HEK293T (cell line): Measurements from ENCODE around the gene ZNF697.

ENCODE experiments used
- CTCF ChIA-PET: fragments of 350-600 bp; formaldehyde crosslinking; extraction: SDS; loops from one replicate; lab custom pipeline; 2021; ENCODE audit warnings: antibody characterized with exemption, inconsistent platforms; lab: Yijun Ruan, JAX
- POLR2A ChIA-PET: fragments of 350-600 bp; formaldehyde crosslinking; extraction: SDS; loops from one replicate; lab custom pipeline; 2020; ENCODE audit warnings: antibody characterized with exemption, inconsistent platforms; lab: Yijun Ruan, JAX
- DNase-seq: peaks from one replicate; pipeline ENCODE4 v3.0.0; 2012; ENCODE audit warnings: mixed read lengths; ENCODE audit errors: extremely low spot score
- ARNT ChIP-seq: fragments of 450-650 bp; IDR thresholded peaks from 2 replicates; pipeline ENCODE4 v1.6.1; 2017; ENCODE audit warnings: mild to moderate bottlenecking
- BHLHE40 ChIP-seq: fragments of 450-650 bp; IDR thresholded peaks from 2 replicates; pipeline ENCODE4 v1.6.1; 2016; ENCODE audit warnings: mild to moderate bottlenecking, moderate library complexity, borderline replicate concordance
- CTBP1 ChIP-seq: fragments of 450-650 bp; IDR thresholded peaks from 2 replicates; pipeline ENCODE4 v1.6.1; 2016; ENCODE audit warnings: borderline replicate concordance
- ELF4 ChIP-seq: fragments of 450-650 bp; IDR thresholded peaks from 2 replicates; pipeline ENCODE4 v1.6.1; 2017; ENCODE audit warnings: antibody characterized with exemption
- FOXA1 ChIP-seq: fragments of 450-650 bp; IDR thresholded peaks from 2 replicates; pipeline ENCODE4 v1.6.1; 2016; ENCODE audit warnings: mild to moderate bottlenecking
- FOXK2 ChIP-seq: fragments of 450-650 bp; IDR thresholded peaks from 2 replicates; pipeline ENCODE4 v1.6.1; 2016; ENCODE audit warnings: mild to moderate bottlenecking
- FOXM1 ChIP-seq: fragments of 450-650 bp; IDR thresholded peaks from 2 replicates; pipeline ENCODE4 v1.6.1; 2017; ENCODE audit warnings: mild to moderate bottlenecking, borderline replicate concordance
- HDGF ChIP-seq: fragments of 450-650 bp; IDR thresholded peaks from 2 replicates; pipeline ENCODE4 v1.6.1; 2017; ENCODE audit warnings: antibody characterized with exemption, borderline replicate concordance
- L3MBTL2 ChIP-seq: fragments of 450-650 bp; conservative IDR thresholded peaks from 2 replicates; pipeline ENCODE4 v1.6.1; 2016; ENCODE audit warnings: mild to moderate bottlenecking
- LEF1 ChIP-seq: fragments of 450-650 bp; IDR thresholded peaks from 2 replicates; pipeline ENCODE4 v1.6.1; 2017; ENCODE audit warnings: mild to moderate bottlenecking, borderline replicate concordance
- NFRKB ChIP-seq: fragments of 450-650 bp; IDR thresholded peaks from 2 replicates; pipeline ENCODE4 v1.6.1; 2016; ENCODE audit warnings: mild to moderate bottlenecking, moderate library complexity
- SP1 ChIP-seq: fragments of 450-650 bp; IDR thresholded peaks from 2 replicates; pipeline ENCODE4 v1.6.1; 2017
- SUZ12 ChIP-seq: fragments of 450-650 bp; IDR thresholded peaks from 2 replicates; pipeline ENCODE4 v1.6.1; 2016; ENCODE audit warnings: mild to moderate bottlenecking
- TARDBP ChIP-seq: fragments of 450-650 bp; IDR thresholded peaks from 2 replicates; pipeline ENCODE4 v1.6.1; 2016
- ZNF384 ChIP-seq: fragments of 450-650 bp; IDR thresholded peaks from 2 replicates; pipeline ENCODE4 v1.6.1; 2016
- TF ChIP-seq, protein P1 (sequence below): fragments of 450-650 bp; IDR thresholded peaks from 2 replicates; pipeline ENCODE4 v1.6.1; 2016

Gene ZNF697

DNA sequence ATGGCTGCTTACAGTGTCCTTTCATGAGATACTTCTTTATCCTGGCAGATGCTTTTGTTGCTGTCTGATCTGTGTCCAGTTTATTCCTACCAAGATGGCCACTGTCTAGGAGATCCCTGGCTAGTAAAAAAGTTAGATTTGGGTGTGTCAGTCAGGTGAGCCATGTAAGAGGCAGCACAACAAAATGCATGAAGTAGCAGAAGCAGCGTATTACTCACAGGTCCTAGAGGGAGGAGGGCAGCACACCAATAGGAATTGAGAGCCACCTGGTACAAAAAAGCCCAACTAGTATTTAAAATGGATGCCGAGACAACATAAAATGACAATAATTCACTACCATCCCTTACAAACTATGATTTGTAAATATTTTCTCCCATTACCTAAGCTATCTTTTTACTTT lies 22.8 kb upstream of the ZNF697 start:
- TF ChIP-seq, protein P1, sequence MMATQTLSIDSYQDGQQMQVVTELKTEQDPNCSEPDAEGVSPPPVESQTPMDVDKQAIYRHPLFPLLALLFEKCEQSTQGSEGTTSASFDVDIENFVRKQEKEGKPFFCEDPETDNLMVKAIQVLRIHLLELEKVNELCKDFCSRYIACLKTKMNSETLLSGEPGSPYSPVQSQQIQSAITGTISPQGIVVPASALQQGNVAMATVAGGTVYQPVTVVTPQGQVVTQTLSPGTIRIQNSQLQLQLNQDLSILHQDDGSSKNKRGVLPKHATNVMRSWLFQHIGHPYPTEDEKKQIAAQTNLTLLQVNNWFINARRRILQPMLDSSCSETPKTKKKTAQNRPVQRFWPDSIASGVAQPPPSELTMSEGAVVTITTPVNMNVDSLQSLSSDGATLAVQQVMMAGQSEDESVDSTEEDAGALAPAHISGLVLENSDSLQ = no peak
- no peak for TF ChIP-seq FOXA1
- no peak for TF ChIP-seq SP1
- no peak for TF ChIP-seq SUZ12
- no peak for TF ChIP-seq FOXM1
- TF ChIP-seq BHLHE40 = no peak
- TF ChIP-seq L3MBTL2 = no peak
- TF ChIP-seq HDGF = no peak
- no peak for TF ChIP-seq ELF4
- TF ChIP-seq ARNT = no peak
- TF ChIP-seq NFRKB = no peak
- TF ChIP-seq ZNF384 = no peak
- no peak for TF ChIP-seq TARDBP
- TF ChIP-seq CTBP1 = no peak
- POLR2A ChIA-PET = interaction anchor here (0.9 kb wide), 1 partner anchor 43 kb away, joined by 3 read pairs; no protein-coding TSS in a partner anchor
- CTCF ChIA-PET = no interaction called here
- DNase-seq = no peak

DNA sequence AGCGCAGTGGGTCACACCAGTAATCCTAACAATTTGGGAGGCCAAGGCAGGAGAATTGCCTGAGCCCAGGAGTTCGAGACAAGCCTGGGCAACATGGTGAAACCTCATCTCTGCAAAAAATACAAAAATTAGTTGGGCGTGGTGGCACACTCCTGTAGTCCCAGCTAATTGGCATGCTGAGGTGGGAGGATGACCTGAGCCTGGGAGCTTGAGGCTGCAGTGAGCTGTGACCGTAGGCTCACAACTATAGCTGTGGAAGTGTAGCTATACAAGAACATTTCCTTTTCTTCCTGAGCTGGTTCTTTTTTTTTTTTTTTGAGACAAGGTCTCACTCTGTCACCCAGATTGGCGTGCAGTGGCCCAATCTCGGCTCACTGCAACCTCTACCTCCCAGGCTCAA lies 19.1 kb upstream of the ZNF697 start:
- POLR2A ChIA-PET = no interaction called here
- no peak for TF ChIP-seq LEF1
- CTCF ChIA-PET = interaction anchor here (1.5 kb wide), 1 partner anchor 55 kb away, joined by 3 read pairs; no protein-coding TSS in a partner anchor

DNA sequence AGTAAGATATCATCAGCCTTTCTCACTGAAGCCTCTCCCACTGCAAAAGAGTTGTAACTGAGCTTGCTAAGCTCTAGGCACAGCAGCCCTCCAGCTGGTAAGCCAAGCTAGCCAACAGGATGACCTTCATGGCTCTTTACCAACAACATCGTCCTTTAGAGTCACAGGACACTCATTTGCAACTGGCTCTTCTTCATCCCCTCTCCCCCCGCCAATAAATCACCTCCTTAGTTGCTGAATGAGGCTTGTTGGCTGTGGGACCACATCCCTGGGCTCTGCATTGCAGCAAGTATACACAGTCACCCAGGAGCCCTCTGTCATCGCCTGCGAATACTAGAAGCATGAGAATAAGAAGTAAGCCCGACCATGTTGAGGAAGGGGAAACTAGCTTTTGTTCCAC lies 16.0 kb upstream of the ZNF697 start:
- ChIA-PET CTCF (interaction anchor here (0.6 to 1.1 kb wide), 5 partner anchors 11 to 317 kb away, joined by 3 to 5 read pairs (median 3); no protein-coding TSS in a partner anchor), POLR2A (no interaction called here)
- TF ChIP-seq TARDBP (no peak), ZNF384 (no peak), HDGF (no peak), FOXK2 (no peak), L3MBTL2 (no peak), ELF4 (no peak), ARNT (no peak), BHLHE40 (no peak), LEF1 (no peak), NFRKB (no peak), CTBP1 (no peak), SUZ12 (no peak), FOXA1 (no peak), FOXM1 (no peak), SP1 (no peak)
- TF ChIP-seq, protein P1 = no peak
- DNase-seq = no peak

More for the DNA sequence above, 19.1 kb upstream of the ZNF697 start:
- no peak for DNase-seq

DNA sequence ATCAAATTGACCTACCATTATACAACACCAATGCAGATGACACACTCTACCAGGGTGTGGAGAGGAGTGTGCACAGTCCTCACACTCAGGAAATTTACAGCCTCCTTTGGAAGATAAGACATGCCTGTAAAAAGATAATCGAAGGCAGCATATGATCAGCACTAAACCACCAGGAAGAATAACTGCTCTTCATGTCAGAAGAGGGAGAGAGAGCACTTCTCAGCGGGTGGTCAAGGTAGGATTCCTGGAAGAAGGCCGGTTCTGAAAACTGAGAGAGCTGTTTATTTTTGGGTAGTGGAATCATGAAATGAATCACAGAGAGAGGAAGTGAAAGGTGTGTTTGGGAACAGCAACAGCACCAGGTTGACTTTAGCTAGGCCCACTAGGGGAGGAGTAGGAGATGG lies 14.0 kb upstream of the ZNF697 start:
- ChIA-PET CTCF (interaction anchor here (0.7 to 3.5 kb wide), 9 partner anchors 11 to 438 kb away, joined by 3 to 29 read pairs (median 5); no protein-coding TSS in a partner anchor), POLR2A (interaction anchor here (2.0 kb wide), 1 partner anchor 14 kb away, joined by 12 read pairs; the partner anchor contains the start of gene ZNF697)
- no peak for TF ChIP-seq TARDBP
- no peak for DNase-seq

DNA sequence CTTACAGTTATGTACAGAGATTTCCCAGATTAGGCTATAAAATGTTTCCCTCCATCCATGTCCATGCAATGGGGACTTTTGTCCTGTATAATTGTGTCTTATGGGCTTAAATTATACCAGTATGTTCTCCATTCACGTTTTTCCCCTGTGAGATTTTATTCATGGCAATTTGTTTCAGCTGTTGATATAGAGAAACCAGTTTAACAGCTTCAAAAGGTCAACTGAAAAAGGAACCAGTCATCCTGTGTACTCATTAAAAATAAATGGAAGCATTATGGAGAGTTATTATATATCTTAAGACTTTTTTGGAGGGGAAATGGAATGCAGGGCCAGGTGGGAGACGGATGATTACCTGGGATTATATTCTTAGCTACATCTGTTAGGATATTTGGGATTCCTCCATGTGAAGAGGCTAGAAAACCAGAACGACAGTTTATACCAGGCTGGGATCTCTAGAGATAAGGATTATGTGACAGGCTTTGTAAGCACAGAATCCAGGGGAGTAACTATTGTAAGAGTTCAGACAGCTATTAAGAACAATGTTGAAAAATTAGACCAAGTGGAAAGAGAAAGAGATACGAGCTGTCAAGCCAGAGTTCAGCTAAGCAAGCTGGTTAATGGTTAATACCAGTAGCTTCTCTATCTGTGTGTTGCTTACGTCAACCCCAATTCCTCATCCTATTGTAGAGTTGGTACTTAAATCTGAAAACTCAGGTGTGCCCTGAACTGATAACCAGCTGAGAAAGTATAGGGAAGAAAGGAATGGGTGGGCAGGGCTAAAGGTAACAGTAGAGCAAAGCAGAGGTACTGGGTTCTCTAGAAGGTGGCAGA lies 12.4 kb upstream of the ZNF697 start:
- TF ChIP-seq SUZ12 (no peak), NFRKB (no peak), BHLHE40 (no peak), HDGF (no peak), FOXM1 (no peak), TARDBP (no peak), FOXA1 (no peak), SP1 (no peak), L3MBTL2 (no peak), ELF4 (no peak), ZNF384 (no peak), CTBP1 (no peak), FOXK2 (no peak)
- TF ChIP-seq, protein P1 = no peak
- POLR2A ChIA-PET = interaction anchor here (0.6 to 2.1 kb wide), 2 partner anchors 12 to 288 kb away, joined by 3 to 20 read pairs; partner anchors contain the start of gene ZNF697
- DNase-seq = no peak
- CTCF ChIA-PET = interaction anchor here (0.7 to 3.5 kb wide), 6 partner anchors 10 to 46 kb away, joined by 3 to 29 read pairs (median 4); partner anchors contain the start of gene ZNF697

DNA sequence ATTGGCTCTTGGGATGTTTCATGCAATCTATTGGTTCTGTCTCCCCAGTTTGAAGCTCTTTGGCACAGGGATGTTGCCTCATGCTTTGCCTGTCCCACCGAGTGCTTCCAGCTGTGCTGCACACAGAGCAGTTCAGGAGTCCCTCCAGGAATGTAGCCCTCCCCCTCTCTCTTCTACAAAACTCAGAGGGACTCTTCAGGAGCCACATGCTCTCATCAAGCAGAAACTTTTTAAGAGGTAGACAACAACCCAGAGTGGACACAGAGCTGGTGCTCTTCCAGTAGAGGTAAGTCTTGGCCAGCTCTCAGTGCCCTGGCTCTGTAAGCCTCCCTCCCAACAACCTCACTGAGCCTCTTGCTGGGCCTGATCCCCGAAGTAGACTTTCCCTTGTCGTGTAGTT lies 11.6 kb upstream of the ZNF697 start:
- no peak for TF ChIP-seq ARNT
- no peak for TF ChIP-seq CTBP1
- ChIA-PET POLR2A (interaction anchor here (2.1 kb wide), 1 partner anchor 12 kb away, joined by 20 read pairs; the partner anchor contains the start of gene ZNF697), CTCF (interaction anchor here (0.7 to 3.5 kb wide), 6 partner anchors 9 to 84 kb away, joined by 3 to 29 read pairs (median 4); partner anchors contain the start of gene ZNF697)
- DNase-seq = no peak
